Stimulated activated CD8-positive, alpha-beta memory T cell treated with anti-CD3 and anti-CD28 coated beads, Interleukin-7, amount 100 ng/mL, for 1 hour (primary cell): ENCODE measurements around the gene ARF5.
"Not testable (repeated sequence)": the region's sequence is repeated elsewhere in the genome, so short reads cannot be mapped to it uniquely, and the experiment has no call there.

ENCODE experiments used
- DNase-seq, 2 donors: peaks; one replicate each; pipeline ENCODE4 v3.0.0-alpha.2; 2020; ENCODE audit warnings: low read depth in 2 of 2

The ARF5 gene

DNA sequence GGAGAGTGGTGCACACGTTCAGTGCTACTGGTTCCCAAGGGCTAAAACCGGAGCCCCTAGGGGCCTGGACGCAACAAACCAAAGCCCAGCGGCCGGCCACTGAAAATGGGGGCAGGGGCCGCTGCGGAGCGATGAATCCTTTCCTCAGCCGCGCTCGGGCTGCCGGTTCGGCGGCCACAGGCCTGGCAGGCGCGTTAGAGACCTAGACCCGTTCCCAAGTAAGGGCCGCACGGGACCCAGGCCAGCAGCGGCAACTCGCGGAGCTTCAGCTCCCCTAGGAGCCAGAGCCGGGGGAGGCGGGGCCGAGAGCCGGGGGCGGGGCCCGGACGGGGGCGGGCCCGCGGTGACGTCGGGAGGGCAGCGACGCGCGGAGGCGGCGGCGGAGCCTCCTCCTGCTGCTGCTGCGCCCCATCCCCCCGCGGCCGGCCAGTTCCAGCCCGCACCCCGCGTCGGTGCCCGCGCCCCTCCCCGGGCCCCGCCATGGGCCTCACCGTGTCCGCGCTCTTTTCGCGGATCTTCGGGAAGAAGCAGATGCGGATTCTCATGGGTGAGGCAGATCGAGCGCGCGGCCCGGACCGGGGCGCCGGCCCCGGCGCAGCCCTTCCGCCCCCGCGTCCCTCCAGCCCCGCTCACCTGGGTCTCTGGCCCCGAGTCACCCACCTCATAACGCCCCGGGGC lies at the start of gene ARF5:
ARF5 (plus strand) TSS at position 393 of the 678 bp plus-strand sequence; CDS start at position 481, 88 bp downstream.
- DNase-seq = peak; percentile 82 to 83

DNA sequence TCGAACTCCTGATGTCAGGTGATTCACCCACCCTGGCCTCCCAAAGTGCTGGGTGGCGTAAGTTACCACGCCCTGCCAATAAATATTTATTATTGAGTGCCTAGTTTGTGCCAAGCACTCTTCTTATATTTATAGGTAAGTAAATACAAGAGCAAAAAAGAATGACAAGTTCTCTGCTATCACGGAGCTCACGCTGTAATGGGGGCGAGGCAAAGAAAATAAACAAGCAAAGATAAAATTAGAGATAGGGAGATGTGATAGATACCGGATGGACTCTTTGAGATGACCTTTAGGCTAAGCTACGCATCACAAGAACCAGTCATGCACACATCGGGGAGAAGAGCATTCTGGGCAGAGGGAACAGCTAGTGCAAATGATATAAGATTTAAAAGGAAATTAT lies 49.1 kb upstream of the ARF5 start:
- DNase-seq = no peak

DNA sequence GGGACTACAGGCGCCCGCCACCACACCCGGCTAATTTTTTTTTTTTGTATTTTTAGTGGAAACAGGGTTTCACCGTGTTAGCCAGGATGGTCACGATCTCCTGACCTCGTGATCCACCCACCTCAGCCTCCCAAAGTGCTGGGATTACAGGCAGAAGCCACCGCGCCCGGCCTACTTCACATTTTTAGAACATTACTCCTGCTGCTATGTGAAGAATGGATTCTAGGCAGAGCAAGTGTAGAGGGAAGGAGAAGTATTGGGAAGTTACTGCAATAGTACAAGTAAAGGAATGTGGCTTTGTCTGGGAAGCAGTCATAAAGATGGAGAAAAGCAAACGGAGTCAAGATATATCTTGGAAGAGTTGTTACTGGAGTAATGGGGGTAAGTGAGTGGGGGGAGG lies 47.8 kb upstream of the ARF5 start:
- not testable (repeated sequence) for DNase-seq

DNA sequence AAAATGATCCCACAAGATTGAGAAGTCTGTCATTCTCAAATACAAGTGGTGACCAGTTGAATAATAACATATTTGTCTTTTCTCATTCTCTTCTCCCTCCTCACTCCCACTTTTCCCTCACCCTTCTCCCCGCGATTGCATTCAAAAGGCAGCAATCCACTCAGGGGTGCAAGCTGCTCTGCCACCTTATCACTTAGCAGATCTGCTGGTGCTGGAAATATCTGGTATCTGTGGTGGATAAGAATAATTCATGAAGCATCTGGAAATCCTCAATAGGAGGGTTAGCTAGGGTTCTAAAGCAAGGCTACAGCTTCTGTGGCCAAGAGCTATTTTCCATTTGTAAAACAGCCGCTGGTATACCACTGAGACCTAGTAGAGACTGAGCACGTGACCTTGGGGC lies 46.7 kb upstream of the ARF5 start:
- DNase-seq = no peak

DNA sequence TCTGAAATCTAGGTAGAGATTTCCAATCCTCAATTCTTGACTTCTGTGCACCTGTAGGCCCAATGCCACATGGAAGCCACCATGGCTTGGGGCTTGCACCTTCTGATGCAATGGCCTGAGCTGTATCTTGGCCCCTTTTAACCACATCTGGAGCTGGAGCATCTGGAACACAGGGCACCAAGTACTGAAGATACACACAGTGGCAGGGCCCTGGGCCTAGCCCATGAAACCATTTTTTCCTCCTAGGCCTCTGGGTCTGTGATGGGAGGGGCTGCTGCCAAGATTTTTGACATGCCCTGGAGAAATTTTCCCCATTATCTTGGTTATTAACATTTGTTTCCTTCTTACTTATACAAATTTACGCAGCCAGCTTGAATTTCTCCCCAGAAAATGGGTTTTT lies 41.9 kb upstream of the ARF5 start:
- DNase-seq = no peak

DNA sequence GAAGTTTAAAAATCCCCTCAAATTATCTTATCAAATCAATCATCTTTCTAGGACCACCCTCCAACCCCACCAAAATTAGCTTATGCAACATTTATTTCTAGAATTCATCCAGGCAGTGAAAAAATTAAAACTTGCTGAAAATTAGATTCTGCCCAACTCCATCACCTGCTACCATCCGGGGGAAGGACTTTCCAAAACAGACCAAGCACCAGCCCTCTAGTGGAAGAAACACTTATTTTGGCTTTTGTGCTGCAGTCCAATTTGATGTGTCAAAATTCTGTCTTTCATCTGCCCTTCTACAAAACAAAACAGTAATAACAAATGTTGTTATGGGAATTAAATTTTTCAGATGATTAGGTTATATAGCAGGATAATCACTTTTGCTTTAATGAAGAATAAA lies 38.0 kb upstream of the ARF5 start:
- no peak for DNase-seq

DNA sequence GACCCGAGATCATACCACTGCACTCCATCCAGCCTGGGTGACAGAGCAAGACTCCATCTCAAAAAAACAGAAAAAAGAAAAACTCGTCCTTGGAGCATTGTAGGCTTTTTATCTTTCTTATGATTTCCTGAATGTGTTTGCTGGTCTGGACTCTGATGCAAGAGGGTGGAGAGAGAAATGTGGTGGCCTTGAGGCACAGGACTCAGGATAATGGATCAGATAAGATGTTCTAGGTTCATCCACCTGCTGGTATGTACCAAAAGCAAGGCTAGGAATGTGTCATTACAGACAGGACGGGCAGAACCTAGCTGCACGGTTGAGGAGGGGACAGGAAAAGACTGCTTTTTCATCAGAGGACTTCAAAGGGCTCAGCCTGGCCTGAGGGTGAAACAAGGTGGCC lies 36.3 kb upstream of the ARF5 start:
- no peak for DNase-seq

DNA sequence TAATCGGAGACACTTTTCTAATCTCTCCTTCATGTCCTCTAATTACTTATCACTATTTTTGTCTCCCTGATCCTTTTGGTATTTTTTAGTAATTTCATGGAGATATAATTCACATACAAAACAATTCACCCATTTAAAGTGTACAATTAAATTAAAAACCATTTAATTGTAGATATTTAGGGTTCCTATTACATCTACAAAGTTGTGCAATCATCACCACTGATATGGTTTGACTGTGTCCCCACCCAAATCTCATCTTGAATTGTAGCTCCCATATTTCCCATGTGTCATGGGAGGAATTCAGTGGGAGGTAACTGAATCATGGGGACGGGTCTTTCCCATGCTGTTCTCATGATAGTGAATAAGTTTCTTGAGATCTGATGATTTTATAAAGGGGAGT lies 31.8 kb upstream of the ARF5 start:
- DNase-seq = no peak

DNA sequence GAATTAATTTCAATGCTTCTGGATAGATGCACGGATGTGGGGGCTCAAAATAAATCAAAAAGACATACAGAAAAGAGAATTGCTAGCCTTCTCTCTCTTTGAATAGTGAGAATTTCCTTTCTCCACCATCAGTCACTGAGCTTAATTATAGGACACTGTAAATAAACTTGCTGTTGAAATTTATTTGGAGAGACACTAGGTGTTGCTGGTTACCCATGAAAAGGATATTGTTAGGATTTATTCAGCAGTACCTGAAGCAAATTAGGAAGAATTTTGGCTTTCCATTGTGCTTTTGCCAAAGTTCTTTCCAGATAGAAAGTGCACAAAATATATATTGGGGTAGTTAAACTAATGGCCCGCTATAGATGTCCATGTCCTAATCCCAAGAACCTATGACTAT lies 30.4 kb upstream of the ARF5 start:
- no peak for DNase-seq

DNA sequence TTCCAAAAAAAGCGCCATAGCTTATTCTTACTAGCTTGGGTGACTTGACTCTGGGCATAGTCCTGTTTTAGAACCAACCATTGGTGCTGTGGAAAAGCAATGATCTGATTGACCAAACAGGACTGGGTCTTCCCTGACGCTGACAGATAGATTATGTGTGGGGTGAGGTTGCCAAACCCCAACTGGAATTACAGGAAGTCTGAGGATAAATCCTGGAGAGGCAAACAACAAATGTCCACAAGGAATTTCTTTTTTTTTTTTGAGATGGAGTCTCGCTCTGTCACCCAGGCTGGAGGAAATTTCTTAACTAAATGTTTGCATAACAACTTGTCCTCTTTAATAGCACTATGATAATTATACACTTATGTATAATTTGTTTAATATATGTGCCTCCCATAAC lies 22.0 kb upstream of the ARF5 start:
- DNase-seq = no peak

DNA sequence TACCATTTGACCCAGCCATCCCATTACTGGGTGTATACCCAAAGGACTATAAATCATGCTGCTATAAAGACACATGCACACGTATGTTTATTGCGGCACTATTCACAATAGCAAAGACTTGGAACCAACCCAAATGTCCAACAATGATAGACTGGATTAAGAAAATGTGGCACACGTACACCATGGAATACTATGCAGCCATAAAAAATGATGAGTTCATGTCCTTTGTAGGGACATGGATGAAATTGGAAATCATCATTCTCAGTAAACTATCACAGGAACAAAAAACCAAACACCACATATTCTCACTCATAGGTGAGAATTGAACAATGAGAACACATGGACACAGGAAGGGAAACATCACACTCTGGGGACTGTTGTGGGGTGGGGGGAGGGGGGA lies 20.2 kb upstream of the ARF5 start:
- not testable (repeated sequence) for DNase-seq

DNA sequence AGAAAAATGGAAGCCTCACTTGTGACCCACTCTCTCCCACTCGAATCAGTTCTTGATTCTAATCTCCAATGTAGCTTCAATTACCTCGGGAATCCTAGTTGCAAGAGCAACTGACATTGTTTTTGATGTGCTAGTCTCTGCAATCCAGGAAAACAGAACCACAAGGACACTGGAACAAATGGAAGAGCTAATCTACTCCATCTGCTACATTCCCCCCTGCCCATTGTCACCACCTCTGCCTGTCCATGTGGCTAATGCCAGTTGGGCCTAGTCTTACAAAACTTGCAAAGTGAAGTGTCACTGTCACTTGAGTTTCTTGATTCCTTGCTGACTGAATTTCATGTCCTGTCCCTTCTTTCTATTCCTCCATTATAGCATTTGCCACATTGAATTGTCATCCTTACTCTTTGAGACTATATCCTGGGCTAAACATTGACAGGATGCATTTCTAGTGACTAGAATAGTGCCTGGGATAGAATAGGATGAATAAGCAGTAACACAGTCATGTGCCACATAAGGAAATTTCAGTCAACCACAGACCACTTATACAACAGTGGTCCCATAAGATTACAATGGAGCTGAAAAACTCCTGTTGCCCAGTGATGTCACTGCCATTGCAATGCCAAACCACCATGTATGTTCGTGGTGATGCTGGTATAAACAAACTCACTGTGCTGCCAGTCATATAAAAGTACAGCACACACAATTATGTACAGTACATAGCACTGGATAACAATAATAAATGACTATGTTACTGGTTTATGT lies 16.3 kb upstream of the ARF5 start:
- DNase-seq = no peak

DNA sequence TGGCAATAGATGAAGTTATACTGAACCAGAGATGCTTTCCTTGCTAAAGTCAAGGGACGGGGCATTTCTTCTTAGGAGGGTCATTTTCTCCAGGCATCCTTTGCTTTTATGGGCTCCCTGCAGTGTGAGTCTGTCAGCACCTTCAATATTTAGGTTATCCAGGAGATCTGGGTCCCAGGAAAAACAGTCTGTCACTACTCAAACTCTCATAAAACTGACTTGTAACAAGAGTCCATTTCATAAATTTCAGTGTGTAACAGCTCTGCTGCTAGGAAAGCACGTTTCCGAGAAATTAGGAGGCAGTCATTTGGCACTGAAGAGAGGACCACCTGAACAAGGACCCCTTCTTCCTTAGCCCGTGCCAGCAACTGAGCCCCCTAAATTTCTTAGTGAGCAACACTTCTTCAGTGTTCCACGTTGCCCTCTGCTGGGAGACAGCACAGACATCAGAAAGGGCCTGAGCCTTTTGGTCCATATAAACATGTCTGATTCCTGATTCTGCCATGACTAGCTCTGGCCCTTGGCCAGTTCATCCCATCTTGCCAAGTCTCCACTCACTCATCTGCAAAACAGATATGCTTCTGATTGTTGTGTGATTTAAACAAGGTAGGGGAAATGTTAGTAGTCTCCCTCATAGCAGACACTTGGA lies 10.1 kb upstream of the ARF5 start:
- DNase-seq = no peak

DNA sequence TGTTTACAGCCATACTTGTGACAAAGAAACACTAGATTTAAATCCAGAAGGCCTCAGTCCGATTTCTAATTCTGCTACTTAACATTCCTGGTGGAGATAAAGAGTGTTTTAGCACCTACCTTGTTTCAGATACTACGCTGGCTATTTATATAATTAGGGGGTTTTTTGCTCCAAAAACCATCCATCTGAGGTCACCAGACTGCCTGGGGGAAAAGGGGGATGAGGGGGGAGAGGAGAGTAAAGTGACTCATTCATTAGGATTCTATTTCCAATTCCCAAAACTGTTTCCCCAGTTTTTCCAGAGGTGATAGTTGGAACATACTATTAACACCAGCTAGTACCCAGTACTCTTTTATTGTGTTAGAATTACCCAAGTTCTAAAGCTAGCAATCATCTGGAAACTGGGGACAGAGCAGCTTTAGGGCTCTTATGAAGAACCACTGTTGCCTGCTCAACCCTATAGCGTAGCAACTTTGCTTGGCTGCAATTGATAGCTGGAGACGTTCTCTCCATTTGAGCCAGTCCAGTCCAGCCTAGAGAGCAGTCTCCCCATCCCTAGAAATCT lies 9.4 kb upstream of the ARF5 start:
- no peak for DNase-seq

DNA sequence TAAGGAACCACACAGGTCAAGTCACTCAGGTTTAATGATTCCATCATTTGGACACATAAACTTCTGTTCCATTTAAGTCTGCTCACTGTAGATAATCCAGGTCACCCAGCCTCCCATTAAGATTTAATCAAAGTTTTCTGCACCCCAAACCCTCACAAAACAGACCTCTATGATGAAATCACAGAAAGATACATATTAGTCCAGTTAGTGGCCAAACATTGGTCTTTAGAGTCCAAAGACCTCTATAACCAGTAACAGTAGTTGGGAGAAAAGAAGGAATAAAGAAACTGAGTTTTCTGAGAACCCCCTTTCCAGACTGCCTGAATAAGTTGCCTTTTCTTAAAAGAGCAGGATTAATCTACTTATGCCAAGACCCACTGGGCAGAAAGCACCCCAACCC lies 7.6 kb upstream of the ARF5 start:
- no peak for DNase-seq

DNA sequence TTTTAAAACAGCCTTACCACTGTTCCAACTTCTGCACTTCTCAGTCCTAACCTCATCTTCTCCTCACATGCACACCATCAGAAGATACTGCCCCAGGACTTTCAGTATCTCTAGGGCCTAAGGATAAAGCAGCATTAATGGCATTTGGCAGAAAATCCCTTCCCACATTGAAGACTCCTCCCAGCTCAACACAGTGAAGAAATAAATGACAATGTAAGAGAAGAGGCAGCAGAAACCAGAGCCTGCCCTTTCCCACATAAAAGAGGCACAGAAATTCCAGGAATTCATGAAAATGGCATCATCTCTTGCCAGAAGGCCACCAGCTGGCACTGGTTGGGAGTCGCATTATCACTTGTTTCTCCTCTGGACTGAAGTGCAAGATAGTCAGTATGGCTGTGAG lies 6.5 kb upstream of the ARF5 start:
- no peak for DNase-seq

DNA sequence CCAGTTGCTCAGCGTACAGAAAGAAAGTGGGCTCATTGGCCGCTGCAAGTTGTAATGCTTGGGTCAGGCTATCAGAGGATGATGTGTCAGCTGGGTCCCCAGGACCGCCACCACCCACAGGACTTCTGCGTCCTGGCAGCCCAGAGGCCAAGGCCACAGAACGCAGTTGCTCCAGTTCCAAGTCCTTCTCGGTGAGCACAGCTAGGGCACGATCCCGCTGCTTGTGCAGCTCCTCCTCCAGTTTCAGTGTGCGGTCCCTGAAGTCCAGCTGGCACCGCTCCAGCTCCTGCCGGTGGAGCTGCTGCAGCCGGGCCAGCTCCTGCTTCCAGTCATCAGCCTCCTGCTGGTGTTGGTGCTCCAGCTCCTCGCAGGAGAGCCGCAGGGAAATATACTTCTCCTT lies 5.8 kb upstream of the ARF5 start:
- no peak for DNase-seq

DNA sequence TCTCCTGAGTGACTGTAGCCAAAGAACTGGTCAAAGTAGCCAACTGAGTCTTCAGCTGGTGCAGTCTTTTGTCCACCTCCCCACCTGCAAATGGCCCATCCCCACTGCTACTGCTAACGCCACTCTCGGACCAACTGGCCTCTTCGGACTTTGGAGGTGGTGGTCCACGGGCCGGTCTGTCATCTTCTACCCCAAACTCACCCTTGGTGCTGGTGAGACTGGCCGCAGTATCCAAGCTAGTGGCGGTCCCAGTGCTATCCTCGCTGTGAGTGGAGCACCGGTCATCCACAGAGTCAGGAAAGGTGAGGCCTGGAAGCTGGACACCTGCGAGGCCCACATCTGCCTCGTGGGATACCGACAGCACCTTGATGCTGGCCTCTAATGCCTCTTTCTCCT lies 3.6 kb upstream of the ARF5 start:
- no peak for DNase-seq

DNA sequence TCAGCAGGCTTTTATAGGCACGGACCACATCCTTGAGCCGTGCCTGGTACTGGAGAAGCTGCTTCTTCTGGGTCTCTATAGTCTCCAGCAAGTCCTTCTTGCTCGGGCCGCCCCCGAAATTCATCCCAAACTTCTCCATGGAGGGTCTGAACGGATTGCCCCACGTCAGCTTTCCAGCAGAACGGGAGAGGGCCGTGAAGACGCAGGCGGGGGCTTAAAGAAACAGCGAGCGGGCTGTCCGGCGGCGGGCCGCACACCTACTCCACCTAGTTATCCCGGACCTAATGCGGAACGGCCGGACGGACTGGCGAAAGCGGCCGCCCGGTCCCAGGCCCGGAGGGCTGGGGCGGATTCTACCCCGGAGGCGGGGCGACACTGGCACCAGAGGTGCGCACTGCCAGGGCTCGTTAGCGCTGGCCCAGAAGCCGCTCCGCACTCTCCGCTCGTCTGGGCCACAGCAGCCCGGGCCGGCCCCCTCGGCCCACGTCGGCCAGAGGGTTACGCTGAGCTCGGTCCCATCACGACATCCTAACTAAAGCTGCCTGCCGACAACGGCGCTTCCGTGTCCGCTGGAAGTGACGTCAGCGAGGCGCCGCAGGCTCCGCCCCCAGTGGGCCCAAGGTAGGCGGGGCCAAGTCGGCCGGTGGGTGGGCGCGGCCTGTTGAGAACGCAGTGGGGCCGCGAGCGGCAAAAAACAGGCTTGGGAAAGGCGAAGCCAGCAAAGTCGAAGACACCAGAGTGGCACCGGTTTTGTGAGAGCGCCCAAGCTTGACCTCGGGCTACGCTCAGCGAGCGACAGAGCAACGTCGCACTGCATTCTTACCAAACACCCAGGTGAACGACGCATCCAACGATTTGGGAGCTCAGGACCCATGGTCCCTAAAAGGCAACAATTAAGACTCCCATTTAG lies 2.9 kb upstream of the ARF5 start, which contains the start of gene GCC1:
GCC1 (minus strand) TSS at position 553 of the 910 bp plus-strand sequence; CDS start at position 139, 414 bp downstream.
- DNase-seq = peak; percentile 93 to 95

DNA sequence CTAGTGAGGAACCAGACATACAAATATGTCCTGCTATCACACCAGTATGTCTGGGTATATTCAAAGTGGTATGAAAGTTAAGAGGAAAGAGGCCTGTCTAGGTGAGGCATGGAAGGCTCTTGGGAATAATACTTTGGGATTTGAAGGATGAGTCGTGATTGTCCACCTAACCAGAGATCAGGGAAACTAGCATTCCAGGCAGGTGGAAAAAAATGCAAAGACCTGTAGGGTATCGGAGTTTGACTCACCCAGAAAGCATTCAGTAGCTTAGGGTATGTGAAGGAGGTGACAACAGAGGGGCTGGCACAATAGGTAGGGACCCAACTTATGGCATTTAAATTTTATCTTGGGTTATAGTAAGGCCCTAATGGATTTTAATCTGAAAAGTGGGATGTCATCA lies 1.9 kb upstream of the ARF5 start:
- DNase-seq = no peak

DNA sequence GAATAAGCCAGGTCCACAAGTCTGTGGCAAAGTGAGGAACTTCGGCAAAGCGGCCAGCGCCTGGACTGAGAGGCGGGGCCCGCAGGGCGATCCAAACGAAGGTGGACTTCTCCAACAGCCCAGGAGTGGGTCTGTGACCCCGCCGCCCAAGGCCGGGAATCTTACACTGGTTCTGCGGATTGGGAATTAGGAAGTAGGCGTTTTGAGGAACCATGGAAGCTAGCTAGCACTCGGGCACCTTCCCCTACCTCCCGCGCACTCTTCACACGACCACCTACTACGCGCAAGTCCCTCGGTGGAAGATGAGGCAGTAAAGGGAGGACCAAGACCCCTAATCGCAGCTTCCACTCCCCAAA lies 570 bp upstream of the ARF5 start:
- DNase-seq = no peak
